BJ (cell line): Measurements from ENCODE around the gene MOK. TPM values are rescaled to one million over a fixed set of nuclear protein-coding genes. Genes with fewer than 3 reads are reported as not detected.
"Not testable (repeated sequence)": the region's sequence is repeated elsewhere in the genome, so short reads cannot be mapped to it uniquely, and the experiment has no call there.

Experiments
- CTCF ChIA-PET: fragments of 350-600 bp; formaldehyde crosslinking; extraction: SDS; loops from one replicate; lab custom pipeline; 2021; ENCODE audit warnings: antibody characterized with exemption, inconsistent platforms; lab: Yijun Ruan, JAX
- POLR2A ChIA-PET: fragments of 300-600 bp; sonication (Branson Sonifier 250); formaldehyde crosslinking; extraction: SDS; loops from one replicate; lab custom pipeline; 2021; ENCODE audit warnings: antibody characterized with exemption; lab: Charles Lee
- DNase-seq: peaks from one replicate; pipeline ENCODE4 v3.0.0-alpha.2; 2011; ENCODE audit warnings: low read depth
- H3K27me3 ChIP-seq: 2 replicates; pipeline ENCODE4 v1.6.0; 2011; ENCODE audit warnings: low read length; ENCODE audit not compliant: control insufficient read depth, insufficient read depth
- H3K36me3 ChIP-seq: 2 replicates; pipeline ENCODE4 v1.5.1; 2011; ENCODE audit warnings: low read length; ENCODE audit not compliant: control insufficient read depth, insufficient read depth
- H3K4me3 ChIP-seq: 2 replicates; pipeline ENCODE4 v1.5.1; 2011; ENCODE audit warnings: low read depth, mild to moderate bottlenecking, control low read depth, low read length
- polyA plus RNA-seq: library from polyadenylated mRNA; depleted of rRNA; stranded (reverse); fragments of >200 nt; gene quantifications from 2 replicates; pipeline ENCODE4 v1.2.3, GENCODE V29; 2011
- TF ChIP-seq, protein P1 (sequence below): IDR thresholded peaks from 2 replicates; pipeline ENCODE4 v1.5.1; 2011; ENCODE audit warnings: low read depth, mild to moderate bottlenecking, control low read depth, inconsistent platforms, low read length, moderate library complexity; ENCODE audit not compliant: insufficient read depth

The MOK gene
- polyA plus RNA-seq, 1 experiment = 26.0 TPM

DNA sequence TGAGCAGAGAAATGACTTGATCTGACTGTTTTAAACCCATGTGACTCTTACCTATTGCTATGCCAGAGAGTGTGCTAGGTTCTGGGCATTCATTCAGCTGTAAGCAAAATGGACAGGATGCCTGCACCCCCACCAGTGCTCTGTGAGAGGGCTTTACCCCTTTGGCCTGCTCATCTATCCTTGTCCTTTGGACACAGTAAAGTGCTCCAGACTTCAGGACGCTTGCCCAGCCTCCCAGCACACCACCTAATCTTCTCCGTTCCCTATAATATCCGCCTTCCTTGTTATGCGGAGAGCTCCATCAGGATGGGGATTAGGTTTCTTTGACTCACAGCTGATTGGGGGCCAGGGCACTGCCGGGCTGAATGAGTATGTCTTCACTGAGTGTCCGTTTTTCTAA, 10.2 kb upstream of the MOK start:
- POLR2A ChIA-PET = no interaction called here
- no peaks in the 10 kb centered on the region for H3K27me3 ChIP-seq
- no peak for DNase-seq
- no peak overlapping the region for H3K4me3 ChIP-seq
- no peaks in the 10 kb centered on the region for H3K36me3 ChIP-seq
- TF ChIP-seq, protein P1, sequence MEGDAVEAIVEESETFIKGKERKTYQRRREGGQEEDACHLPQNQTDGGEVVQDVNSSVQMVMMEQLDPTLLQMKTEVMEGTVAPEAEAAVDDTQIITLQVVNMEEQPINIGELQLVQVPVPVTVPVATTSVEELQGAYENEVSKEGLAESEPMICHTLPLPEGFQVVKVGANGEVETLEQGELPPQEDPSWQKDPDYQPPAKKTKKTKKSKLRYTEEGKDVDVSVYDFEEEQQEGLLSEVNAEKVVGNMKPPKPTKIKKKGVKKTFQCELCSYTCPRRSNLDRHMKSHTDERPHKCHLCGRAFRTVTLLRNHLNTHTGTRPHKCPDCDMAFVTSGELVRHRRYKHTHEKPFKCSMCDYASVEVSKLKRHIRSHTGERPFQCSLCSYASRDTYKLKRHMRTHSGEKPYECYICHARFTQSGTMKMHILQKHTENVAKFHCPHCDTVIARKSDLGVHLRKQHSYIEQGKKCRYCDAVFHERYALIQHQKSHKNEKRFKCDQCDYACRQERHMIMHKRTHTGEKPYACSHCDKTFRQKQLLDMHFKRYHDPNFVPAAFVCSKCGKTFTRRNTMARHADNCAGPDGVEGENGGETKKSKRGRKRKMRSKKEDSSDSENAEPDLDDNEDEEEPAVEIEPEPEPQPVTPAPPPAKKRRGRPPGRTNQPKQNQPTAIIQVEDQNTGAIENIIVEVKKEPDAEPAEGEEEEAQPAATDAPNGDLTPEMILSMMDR = no peak
- CTCF ChIA-PET = interaction anchor here (0.6 to 3.3 kb wide), 18 partner anchors 10 to 605 kb away, joined by 3 to 41 read pairs (median 4); partner anchors contain the start of genes MOK and WDR20

DNA sequence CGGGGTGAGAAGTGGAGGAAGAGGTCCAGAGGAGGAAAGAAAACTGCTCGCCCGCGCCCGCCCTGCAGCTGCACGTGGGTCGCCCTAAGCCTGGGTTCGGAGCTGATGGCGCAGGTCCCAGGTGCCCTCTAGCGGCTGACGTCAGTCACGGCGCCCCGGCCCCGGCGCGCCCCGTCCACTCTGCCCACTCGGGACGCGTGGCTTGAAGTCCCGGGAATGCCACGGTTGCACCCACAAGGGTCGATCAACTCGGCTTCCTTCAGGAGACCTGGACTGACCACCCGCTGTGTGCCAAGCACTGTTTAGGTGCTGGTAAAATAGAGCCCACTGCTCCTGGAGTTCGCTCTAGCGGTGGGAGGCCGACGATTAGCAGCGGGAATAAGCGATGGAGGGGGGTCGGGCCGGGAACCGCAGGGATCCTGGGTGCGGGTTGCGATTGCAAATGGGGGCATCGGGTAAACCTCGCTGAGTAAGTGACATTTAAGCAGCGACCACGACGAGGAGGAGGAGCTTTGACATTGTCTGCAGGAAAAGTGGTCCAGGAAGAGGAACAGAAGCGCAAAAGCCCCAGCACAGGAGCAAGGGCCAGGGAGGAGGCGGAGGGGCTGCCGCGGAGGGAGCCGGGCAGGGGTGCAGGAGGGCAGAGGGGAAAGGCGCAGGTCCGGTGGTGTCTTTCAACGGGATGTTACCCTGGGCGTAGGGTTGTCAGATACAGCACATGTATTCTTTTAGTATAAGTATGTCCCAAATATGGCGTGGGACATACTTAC, 9.5 kb upstream of the MOK start:
- CTCF ChIA-PET = interaction anchor here (0.6 to 3.3 kb wide), 36 partner anchors 9 to 604 kb away, joined by 3 to 41 read pairs (median 4); partner anchors contain the start of genes MOK and WDR20
- no peak for DNase-seq
- Histone ChIP-seq H3K36me3 (no peaks in the 10 kb centered on the region), H3K27me3 (no peaks in the 10 kb centered on the region), H3K4me3 (peak overlapping the region; percentile 39)
- POLR2A ChIA-PET = interaction anchor here (0.6 kb wide), 1 partner anchor 113 kb away, joined by 5 read pairs; no protein-coding TSS in a partner anchor
- TF ChIP-seq, protein P1 = peak; percentile 98

DNA sequence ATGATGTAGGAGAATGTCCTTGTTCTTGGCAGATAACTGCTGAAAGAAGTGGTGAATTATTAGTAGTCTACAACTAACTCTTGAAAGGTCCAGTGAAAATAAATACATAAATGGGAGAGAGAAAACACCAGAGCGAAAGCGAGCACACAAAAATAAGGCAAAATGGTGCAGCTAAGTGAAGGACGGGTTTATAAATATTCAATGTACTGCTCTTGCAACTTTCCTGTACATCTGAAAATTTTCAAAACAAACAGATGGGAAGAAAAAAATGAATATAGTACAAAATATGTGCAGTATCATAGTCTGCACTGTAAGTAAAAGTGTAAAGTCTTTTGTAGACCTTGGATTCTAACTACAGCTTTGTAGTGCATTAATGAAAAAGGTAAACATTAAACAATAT, 1.3 kb downstream of the MOK start:
- ChIA-PET POLR2A (no interaction called here), CTCF (interaction anchor here (0.9 to 3.0 kb wide), 4 partner anchors 9 to 67 kb away, joined by 4 to 25 read pairs (median 12); no protein-coding TSS in a partner anchor)
- TF ChIP-seq, protein P1 = no peak
- H3K4me3 ChIP-seq = no peak overlapping the region
- H3K27me3 ChIP-seq = no peaks in the 10 kb centered on the region
- no peaks in the 10 kb centered on the region for H3K36me3 ChIP-seq
- no peak for DNase-seq

DNA sequence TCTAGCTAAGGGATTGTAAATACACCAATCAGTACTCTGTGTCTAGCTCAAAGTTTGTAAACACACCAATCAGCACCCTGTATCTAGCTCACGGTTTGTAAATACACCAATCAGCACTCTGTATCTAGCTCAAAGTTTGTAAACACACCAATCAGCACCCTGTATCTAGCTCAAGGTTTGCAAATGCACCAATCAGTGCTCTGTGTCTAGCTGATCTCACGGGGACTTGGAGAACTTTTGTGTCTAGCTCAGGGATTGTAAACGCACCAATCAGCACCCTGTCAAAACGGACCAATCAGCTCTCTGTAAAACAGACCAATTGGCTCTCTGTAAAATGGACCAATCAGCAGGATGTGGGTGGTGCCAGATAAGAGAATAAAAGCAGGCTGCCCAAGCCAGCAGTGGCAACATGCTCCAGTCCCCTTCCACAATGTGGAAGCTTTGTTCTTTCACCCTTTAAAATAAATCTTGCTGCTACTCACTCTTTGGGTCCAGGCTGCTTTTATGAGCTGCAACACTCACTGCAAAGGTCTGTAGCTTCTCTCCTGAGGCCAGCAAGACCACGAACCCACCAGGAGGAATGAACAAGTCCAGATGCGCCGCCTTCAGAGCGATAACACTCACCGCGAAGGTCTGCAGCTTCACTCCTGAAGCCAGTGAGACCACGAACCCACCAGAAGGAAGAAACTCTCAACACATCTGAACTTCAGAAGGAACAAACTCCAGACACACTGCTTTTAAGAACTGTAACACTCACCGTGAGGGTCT, 6.5 kb downstream of the MOK start:
- H3K36me3 ChIP-seq, POLR2A ChIA-PET, DNase-seq, H3K4me3 ChIP-seq, H3K27me3 ChIP-seq: not testable (repeated sequence)
- CTCF ChIA-PET = interaction anchor here (0.6 to 1.4 kb wide), 2 partner anchors 18 to 33 kb away, joined by 3 read pairs; no protein-coding TSS in a partner anchor

DNA sequence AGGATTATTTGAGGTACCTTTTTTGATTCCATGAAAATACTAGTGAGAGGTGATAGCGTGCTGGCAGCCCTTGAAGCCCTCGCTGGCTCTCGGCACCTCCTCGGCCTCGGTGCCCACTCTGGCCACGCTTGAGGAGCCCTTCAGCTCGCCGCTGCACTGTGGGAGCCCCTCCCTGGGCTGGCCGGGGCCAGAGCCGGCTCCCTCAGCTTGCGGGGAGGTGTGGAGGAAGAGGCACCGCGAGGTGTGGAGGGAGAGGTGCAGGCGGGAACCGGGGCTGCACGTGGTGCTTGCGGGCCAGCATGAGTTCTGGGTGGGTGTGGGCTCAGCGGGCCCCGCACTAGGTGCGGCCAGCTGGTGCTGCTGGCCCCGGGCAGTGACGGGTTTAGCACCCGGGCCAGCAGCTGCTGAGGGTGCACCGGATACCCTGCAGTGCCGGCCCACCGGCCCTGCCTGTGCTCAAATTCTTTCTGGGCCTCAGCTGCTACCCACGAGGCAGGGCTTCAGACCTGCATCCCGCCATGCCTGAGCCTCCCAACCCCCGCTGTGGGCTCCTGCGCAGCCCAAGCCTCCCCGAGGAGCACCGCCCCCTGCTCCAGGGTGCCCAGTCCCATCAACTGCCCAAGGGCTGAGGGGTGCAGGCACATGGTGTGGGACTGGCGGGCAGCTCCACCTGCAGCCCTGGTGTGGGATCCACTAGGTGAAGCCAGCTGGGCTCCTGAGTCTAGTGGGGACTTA, 7.4 kb downstream of the MOK start:
- no peak for DNase-seq
- H3K36me3 ChIP-seq = no peaks in the 10 kb centered on the region; the same call in 1 of the 2 replicates
- CTCF ChIA-PET = interaction anchor here (0.6 to 1.5 kb wide), 3 partner anchors 19 to 201 kb away, joined by 3 read pairs; no protein-coding TSS in a partner anchor
- H3K4me3 ChIP-seq = no peak overlapping the region
- TF ChIP-seq, protein P1 = no peak
- POLR2A ChIA-PET = no interaction called here
- H3K27me3 ChIP-seq = no peaks in the 10 kb centered on the region
